Measurements from ENCODE around the gene PLCH1.

GRCh38 chr3:155449613-155450267 lies 295.1 kb downstream of the PLCH1 start:
- no peak for TF ChIP-seq CTCF (IDR thresholded peaks at IDR 0.05)
- TF ChIP-seq ZFX (IDR thresholded peaks at IDR 0.05; ENCODE audit: borderline replicate concordance) = no peak

Measured in 22Rv1 (cell line).